HG03442 (cell line): ENCODE results near the gene UPK3BL1.
"Not testable (repeated sequence)": the region's sequence is repeated elsewhere in the genome, so short reads cannot be mapped to it uniquely, and the experiment has no call there.

Experiments
- ATAC-seq: cut with Tn5 transposase; IDR thresholded peaks from one replicate; pipeline ENCODE4 v1.9.1; 2021; ENCODE audit warnings: mild to moderate bottlenecking, moderate library complexity; ENCODE audit not compliant: unreplicated experiment

Gene UPK3BL1, protein sequence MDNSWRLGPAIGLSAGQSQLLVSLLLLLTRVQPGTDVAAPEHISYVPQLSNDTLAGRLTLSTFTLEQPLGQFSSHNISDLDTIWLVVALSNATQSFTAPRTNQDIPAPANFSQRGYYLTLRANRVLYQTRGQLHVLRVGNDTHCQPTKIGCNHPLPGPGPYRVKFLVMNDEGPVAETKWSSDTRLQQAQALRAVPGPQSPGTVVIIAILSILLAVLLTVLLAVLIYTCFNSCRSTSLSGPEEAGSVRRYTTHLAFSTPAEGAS

DNA sequence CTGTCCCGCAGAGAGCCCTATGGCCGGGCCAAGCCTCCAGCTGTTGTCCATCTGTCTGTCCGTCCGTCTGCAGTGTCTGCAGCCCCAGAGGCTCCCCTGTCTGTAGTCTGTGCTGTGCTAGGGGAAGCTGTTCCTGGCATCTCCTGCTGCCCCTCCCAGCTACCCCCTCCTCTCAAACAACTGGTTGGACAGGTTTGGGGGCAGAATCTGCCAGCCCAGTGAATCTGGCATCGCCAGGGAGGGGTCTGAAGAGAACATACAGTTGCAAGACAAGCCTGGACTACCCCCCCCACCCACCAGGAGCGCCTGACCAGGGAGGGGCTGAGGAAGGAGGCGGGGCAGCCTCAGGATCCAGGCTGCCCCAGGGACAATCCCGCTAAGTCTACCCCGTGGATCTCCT is at the start of gene UPK3BL1:
TSS of gene UPK3BL1 (minus strand) at position 101 of the 400 bp plus-strand sequence. CDS start at position 51, 50 bp downstream.
- ATAC-seq: not testable (repeated sequence)

- ATAC-seq: not testable (repeated sequence)
Observed at GRCh38 chr7:102690602-102691001, 48.0 kb upstream of the UPK3BL1 start.

- peak; percentile 54 for ATAC-seq
Observed at GRCh38 chr7:102689436-102690282, 47.1 kb upstream of the UPK3BL1 start.

DNA sequence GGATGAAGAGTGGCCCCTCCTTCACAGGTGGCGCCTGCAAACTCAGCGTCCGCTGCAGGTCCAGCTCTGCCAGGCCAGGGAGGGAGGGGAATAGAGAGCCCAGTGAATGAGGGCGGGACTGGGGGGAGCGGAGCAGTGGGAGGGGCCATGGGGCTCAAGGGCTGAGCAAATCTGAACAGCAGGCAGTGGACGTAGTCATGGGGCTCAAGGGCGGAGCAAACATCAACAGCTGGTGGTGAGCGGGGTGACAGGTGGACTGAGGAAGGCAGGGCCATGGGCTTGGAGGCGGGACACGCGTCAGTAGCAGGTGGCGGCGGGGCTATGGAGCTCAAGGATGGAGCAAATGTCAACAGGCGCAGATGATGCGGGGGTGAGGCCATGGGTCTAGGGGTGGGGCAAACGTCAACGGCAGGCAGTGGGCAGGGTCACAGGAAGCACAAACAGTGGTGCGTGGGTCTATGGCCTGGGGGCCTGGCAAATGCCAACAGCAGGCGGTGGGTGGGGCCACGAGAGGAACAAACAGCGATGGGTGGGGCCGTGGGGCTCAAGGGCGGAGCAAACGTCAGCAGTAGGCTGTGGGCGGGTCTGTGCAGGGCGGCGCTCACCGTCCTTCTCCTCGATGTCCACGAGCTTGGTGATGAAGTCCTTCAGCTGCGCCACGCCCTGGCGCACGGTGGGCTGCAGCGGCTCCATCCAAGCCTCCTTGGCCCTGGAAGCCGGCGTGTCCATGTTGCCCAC is 45.9 kb upstream of the UPK3BL1 start:
- peak; percentile 66 for ATAC-seq

DNA sequence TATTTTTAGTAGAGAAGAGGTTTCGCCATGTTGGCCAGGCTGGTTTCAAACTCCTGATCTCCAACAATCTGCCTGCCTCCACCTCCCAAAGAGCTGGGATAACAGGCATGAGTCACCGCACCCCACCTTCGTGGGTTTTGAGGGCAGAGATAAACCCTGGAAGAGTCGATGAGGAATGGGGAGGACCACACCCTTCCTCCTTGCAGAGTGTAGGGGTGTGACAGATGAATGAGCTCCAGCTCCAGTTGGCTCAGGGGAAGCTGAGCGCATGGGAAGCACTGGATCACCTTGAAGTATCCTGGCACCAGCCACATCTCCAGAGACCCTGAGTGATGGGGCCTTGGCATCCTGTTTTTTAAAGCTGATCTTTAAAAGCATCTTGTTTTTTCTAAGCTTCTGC is 40.0 kb upstream of the UPK3BL1 start:
- not testable (repeated sequence) for ATAC-seq

DNA sequence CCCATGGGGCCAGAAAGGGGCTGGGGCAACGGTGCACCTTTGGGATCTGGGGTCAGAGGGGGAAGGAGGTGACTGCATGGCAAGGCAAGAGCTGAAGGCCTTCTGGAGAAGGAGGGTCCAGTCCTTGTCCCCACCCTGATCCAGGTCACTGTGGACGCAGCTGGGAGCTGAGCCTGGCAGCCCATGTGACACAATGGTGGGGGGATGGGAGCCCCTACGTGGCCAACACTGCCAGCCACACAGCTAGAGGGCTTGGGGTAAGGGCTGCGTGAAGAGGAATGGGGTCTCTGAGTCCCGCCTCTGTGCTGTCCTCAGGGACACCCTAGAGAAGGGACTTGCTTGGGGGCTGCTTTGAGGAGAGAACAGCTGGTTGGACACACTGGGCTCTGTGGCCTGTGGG is 38.2 kb upstream of the UPK3BL1 start:
- ATAC-seq: not testable (repeated sequence)

DNA sequence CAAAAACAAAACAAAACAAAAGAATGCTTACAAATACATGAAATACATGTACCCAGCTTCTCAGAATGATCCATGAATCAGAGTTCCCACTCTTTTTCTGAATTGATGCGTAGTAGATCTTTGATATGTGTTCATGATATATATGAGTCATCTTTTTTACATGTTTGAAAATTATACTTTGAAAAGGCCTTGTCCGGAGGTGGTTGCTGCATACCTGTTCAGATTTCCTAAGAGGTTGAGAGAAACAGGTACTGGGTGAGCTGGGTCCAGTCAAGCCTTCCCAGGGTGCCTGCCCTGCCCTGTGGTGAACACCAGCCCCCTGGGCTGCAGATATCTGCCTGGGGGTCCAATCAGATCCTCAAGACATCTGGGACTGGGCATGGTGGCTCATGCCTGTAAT is 33.0 kb upstream of the UPK3BL1 start:
- ATAC-seq: not testable (repeated sequence)

- not testable (repeated sequence) for ATAC-seq
Observed at GRCh38 chr7:102673447-102674067, 31.0 kb upstream of the UPK3BL1 start.

DNA sequence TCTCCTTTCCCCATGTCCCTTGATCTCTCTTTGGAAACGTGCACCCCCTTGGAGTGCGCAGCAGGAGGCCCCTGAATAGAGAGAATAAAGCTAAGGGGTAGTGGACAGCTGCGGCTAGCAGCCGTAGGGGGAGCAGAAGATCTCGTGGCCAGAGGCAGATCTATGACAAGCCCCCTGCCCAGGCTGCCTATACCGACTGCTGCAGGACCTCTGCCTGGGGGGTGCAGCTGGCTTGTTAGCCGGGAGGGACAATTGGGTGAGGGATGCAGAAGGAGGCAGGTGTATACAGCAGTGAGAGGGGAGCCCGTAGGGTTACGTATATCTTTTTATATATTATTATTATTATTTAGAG is 29.3 kb upstream of the UPK3BL1 start:
- ATAC-seq: peak; percentile 33

DNA sequence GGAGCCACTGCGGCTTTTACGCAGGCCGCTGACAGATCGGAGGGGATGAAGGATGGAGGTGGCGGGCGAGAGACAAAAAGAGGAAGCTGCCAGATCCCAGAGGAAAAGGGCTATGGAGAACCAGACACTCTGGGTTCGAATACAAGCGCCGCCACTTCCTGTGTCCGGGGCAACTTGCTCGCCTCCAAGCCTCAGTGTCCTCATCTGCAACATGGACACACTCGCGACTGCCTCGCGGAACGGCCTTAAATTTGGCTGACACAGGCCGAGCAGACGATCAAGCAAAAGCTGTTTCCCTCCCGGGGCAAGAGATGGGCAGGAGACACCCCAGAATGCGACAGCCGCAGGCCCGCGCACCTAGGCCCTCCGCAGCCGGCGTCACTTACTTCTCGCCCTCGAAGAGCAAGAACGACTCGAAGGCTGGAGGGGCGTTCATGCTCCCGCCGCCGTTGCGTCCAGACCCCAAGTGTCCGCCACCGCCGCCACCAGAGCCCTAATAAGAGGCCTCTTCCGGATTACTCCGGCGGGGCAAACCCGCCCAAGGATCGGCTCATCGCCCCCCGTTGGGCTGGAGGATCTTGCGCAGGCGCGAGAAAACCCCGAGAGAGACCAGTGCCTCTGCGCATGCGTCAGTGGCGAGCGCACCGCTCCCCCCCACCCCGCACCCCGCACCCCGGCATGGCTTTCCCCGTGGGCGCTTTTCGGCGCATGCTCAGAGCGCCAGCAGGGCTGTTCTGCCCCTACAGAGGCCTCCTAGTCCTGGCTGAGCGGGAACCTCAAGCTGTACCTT is 28.8 kb upstream of the UPK3BL1 start, which contains the start of gene POLR2J2:
TSS of gene POLR2J2 (minus strand) at position 498 of the 790 bp plus-strand sequence. CDS start at position 436, 62 bp downstream.
- ATAC-seq: peak; percentile 72

- ATAC-seq: not testable (repeated sequence)
Observed at GRCh38 chr7:102667523-102667922, 24.9 kb upstream of the UPK3BL1 start.

- ATAC-seq: not testable (repeated sequence)
Observed at GRCh38 chr7:102666850-102667249, 24.3 kb upstream of the UPK3BL1 start.

- not testable (repeated sequence) for ATAC-seq
Observed at GRCh38 chr7:102664765-102665164, 22.2 kb upstream of the UPK3BL1 start.

GRCh38 chr7:102649924-102650323 is 7.3 kb upstream of the UPK3BL1 start, which contains the start of gene SPDYE2B:
SPDYE2B (plus strand) TSS chr7:102650319; CDS start chr7:102652349, 2,030 bp downstream.
- not testable (repeated sequence) for ATAC-seq

GRCh38 chr7:102647813-102648212 is 5.2 kb upstream of the UPK3BL1 start:
- not testable (repeated sequence) for ATAC-seq

DNA sequence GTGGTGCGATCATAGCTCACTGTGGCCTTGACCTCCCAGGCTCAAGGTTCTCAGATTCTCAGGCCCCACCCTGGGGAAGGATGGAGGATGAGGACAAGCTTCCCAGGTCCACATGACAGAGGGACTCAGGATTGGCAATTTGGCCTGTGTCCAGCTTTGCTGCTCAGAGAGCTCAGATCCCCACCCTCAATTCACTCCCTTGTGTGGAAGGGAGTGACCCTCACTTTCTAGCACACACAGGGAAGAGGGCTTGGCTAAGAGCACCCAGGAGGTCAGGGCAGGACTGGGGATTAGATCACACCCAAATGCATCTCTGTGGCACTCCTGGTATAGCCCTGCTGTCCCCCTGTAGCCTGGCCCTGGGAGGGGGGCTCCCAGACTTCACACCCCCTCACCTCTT is 813 bp upstream of the UPK3BL1 start:
- not testable (repeated sequence) for ATAC-seq

- not testable (repeated sequence) for ATAC-seq
Observed at GRCh38 chr7:102638848-102639247, 3.7 kb downstream of the UPK3BL1 start.

DNA sequence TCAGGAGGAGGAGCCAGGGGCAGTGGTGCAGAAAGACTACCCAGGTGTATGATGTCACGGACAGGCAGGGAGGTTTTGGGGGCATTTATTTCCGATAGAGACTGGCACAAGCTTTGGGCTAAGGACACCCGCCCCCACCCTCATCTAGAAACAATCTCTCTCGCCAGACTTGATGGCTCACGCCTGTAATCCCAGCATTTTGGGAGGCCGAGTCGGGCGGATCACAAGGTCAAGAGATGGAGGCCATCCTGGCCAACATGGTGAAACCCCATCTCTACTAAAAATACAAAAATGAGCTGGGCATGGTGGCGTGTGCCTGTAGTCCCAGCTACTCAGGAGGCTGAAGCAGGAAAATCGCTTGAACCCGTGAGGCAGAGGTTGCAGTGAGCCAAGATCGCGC is 5.6 kb downstream of the UPK3BL1 start:
- not testable (repeated sequence) for ATAC-seq

- ATAC-seq: not testable (repeated sequence)
Observed at GRCh38 chr7:102635354-102635753, 7.2 kb downstream of the UPK3BL1 start.

DNA sequence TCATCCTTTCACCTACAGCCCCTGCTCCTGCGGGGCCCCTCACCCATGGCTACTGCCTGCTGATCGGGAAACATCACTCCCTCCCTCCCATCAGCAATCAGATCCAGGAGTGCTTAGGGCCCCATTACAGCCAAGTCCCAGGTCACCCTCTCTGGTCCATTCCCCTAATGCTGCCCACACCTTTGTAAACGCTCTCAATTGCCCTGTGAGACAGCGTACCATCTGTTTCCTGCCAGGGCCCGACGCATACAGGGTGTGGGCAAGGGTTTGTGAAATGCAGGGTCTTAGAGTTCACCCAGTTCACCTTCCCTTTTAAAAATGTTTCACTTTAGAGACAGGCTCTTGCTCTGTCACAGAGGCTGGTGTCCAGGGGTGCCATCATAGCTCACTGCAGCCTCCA is 8.3 kb downstream of the UPK3BL1 start:
- ATAC-seq: not testable (repeated sequence)
